Transverse colon (tissue), 4 donors: ENCODE measurements around the gene CYP4F2.

Source experiments
- CTCF ChIP-seq, 5 experiments: fragments of 200-600 bp in 3 of 5; fragments of 450-650 bp in 2 of 5; sonication (generic) in 3 of 5; IDR thresholded peaks; 1 replicate in 2 of 5; 2 replicates in 3 of 5; pipeline ENCODE4 v1.5.1; 2016 to 2017; ENCODE audit warnings: antibody characterized with exemption in 5 of 5, inconsistent platforms in 3 of 5, mild to moderate bottlenecking in 2 of 5, moderate library complexity in 1 of 5
- EP300 ChIP-seq: sonication (generic); formaldehyde crosslinking; IDR thresholded peaks from one replicate; pipeline ENCODE4 v1.6.1; 2017; ENCODE audit warnings: antibody characterized with exemption, low read depth
- POLR2A ChIP-seq: fragments of 450-650 bp; IDR thresholded peaks from one replicate; pipeline ENCODE4 v1.6.1; 2016; ENCODE audit warnings: antibody characterized with exemption, mild to moderate bottlenecking, moderate library complexity
- POLR2AphosphoS5 ChIP-seq, 3 donors: sonication (generic); formaldehyde crosslinking; IDR thresholded peaks; one replicate each; pipeline ENCODE4 v1.6.1; 2016; ENCODE audit warnings: antibody characterized with exemption in 3 of 3

- no peak for TF ChIP-seq CTCF (IDR thresholded peaks at IDR 0.05)
- TF ChIP-seq POLR2AphosphoS5 (IDR thresholded peaks at IDR 0.05), result no peak
- TF ChIP-seq POLR2A, result no peak
- no peak for TF ChIP-seq EP300
Measured at GRCh38 chr19:15926484-15926883, 28.6 kb upstream of the CYP4F2 start.
